ENCODE data around the gene PPP1R14C.

Gene PPP1R14C

DNA sequence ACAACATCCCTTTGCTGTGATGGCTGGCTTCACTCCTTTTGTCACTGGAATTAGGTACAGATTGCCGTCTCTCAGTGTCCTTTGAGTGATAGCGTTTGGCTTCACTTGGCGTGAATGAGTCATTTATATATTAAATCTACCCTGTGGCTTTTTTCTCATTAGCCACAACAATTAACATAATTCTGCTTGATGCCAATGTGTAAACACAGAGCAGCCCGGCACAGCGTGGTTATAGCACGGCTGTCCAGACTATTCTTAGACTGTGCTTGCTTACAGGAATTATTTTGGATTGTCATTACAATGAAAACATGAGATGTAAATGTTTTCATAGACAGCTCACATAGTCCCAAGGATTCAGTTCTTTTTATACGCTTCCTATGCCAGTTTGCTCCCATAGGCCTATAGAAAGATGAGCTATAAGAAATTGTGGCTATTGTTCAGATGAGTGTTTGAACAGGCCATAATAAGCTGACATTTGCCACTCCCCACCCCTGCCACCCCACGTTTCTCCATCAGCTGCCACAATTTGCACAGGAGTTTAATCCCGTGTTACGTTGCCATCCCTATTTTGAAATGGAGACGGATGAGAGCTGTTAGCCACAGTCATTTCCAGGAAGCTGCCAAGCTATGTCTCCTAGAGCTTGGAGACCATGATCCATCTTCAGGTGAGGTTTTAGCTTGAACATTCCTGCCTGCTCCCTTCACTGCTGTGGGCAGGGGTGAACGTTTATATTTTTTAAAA is 65.9 kb downstream of the PPP1R14C start:
- no peak overlapping the region for H3K9ac ChIP-seq (ENCODE audit: low read length)
- no peak overlapping the region for H3K4me3 ChIP-seq (ENCODE audit: low read depth in 1 of 2, low read length in 2 of 2)
- H3K27me3 ChIP-seq (ENCODE audit: control insufficient read depth in 1 of 2, insufficient read depth in 2 of 2, low read length in 2 of 2) = peaks cover 0 to 4% of the 10 kb centered on the region in 2 donors
- no peaks in the 10 kb centered on the region for H3K36me3 ChIP-seq (ENCODE audit: insufficient read depth, low read length)
- H3K9me3 ChIP-seq (ENCODE audit: low read length) = no peaks in the 10 kb centered on the region
- no peaks in the 10 kb centered on the region for H3K4me1 ChIP-seq (ENCODE audit: insufficient read depth, low read length)
- no peak overlapping the region for H3K27ac ChIP-seq (ENCODE audit: low read depth, low read length)

DNA sequence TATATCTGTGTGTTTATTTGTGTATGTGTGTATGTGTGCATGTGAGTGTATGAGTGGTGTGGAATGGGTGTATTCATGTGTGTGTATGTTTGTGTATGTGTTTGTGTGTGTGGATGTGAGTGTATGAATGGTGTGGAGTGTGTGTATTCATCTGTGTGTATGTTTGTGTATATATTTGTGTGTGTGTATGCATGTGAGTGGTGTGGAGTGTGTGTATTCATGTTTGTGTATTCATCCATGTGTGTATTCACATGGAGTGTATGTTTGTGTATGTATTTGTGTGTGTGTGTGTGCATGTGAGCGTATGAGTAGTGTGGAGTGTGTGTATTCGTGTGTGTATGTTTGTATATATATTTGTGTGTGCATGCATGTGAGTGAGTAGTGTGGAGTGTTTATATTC is 66.6 kb downstream of the PPP1R14C start:
- H3K4me1 ChIP-seq (ENCODE audit: insufficient read depth, low read length) = no peaks in the 10 kb centered on the region
- no peaks in the 10 kb centered on the region for H3K9me3 ChIP-seq (ENCODE audit: low read length)
- no peak overlapping the region for H3K9ac ChIP-seq (ENCODE audit: low read length)
- peaks cover 0 to 4% of the 10 kb centered on the region in 2 donors for H3K27me3 ChIP-seq (ENCODE audit: control insufficient read depth in 1 of 2, insufficient read depth in 2 of 2, low read length in 2 of 2)
- H3K4me3 ChIP-seq (ENCODE audit: low read depth in 1 of 2, low read length in 2 of 2) = no peak overlapping the region
- no peaks in the 10 kb centered on the region for H3K36me3 ChIP-seq (ENCODE audit: insufficient read depth, low read length)
- no peak overlapping the region for H3K27ac ChIP-seq (ENCODE audit: low read depth, low read length)

DNA sequence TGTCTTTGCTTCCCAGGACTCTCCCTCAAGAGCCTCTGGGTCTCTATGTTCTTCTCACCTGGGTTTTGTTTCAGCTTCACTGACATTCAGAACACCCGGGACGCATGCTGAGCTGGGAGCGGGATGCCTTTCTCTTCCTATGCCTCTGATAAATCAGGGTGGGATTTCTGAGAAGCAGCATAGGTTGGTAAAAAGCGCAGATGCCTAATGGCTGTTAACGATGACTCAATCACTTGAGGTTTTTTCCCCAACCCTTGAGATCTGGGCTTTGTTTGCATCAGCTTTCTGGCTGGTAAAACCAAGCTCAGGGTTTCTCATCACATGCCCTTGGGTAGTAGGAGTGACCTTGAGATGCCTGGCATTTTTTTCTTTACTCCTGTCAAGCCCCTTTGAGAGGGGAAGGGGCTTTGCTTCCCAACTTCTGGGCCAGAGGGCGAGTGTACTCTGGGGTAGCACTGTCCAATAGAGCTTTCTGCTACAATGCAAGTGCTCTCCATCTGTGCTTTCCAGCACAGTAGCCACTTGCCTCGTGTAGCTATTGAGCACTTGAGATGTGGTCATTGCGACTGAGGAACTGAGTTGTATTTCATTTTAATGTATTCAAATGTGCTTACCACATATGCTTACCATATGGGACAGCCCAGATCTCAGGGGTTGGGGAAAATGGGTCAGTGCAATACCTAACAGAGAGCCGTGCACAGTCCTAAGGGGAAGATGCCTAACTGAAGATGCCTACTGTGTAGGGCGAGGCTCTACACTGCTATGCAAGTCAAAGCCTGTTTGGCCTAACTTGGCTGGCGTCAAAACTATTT is 69.1 kb downstream of the PPP1R14C start:
- Histone ChIP-seq H3K4me1 (ENCODE audit: insufficient read depth, low read length) (no peaks in the 10 kb centered on the region), H3K9ac (ENCODE audit: low read length) (no peak overlapping the region), H3K27ac (ENCODE audit: low read depth, low read length) (no peak overlapping the region), H3K9me3 (ENCODE audit: low read length) (no peaks in the 10 kb centered on the region), H3K27me3 (ENCODE audit: control insufficient read depth in 1 of 2, insufficient read depth in 2 of 2, low read length in 2 of 2) (peaks cover 0 to 4% of the 10 kb centered on the region in 2 donors), H3K4me3 (ENCODE audit: low read depth in 1 of 2, low read length in 2 of 2) (no peak overlapping the region), H3K36me3 (ENCODE audit: insufficient read depth, low read length) (no peaks in the 10 kb centered on the region)

DNA sequence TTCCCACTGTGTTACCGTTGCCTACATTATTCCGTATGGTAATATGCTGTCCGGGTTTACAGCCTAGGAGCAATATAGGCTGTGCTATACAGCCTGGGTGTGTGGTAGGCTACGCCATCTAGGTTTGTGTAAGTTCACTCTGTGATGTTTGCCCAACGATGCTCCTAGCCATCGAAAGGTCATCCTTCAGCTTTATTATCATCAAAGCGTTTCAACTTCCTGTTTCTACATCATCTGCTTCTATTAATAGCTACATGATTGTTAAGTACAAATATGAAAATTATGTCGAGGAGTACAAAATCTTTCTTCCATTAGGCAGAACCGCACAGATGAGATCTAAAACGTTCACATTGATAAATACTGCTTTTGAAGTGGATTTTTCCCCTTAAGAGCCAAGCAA is 69.9 kb downstream of the PPP1R14C start:
- Histone ChIP-seq H3K9me3 (ENCODE audit: low read length) (no peaks in the 10 kb centered on the region), H3K4me1 (ENCODE audit: insufficient read depth, low read length) (no peaks in the 10 kb centered on the region), H3K36me3 (ENCODE audit: insufficient read depth, low read length) (no peaks in the 10 kb centered on the region), H3K27ac (ENCODE audit: low read depth, low read length) (no peak overlapping the region), H3K4me3 (ENCODE audit: low read depth in 1 of 2, low read length in 2 of 2) (no peak overlapping the region), H3K9ac (ENCODE audit: low read length) (no peak overlapping the region), H3K27me3 (ENCODE audit: control insufficient read depth in 1 of 2, insufficient read depth in 2 of 2, low read length in 2 of 2) (peaks cover 0 to 4% of the 10 kb centered on the region in 2 donors)

DNA sequence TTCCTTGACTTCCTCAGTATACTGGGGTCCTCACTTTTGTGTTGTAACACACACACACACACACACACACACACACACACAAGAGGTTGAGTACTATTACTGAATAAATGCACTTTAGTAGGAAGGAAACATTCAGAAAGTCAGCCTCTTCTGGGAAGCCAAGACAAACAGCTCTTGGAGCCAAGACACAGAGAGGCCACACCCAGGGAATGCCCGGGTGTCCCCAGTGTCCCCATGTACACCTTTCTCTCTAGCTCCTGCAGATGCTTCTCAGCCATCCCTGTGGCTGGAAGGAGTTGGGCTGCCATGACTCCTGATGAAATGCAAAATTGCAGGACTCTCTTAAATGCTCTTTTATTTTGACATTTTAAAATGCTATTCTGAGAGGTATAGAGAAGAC is 70.5 kb downstream of the PPP1R14C start:
- H3K36me3 ChIP-seq (ENCODE audit: insufficient read depth, low read length) = no peaks in the 10 kb centered on the region
- H3K9ac ChIP-seq (ENCODE audit: low read length) = no peak overlapping the region
- H3K4me3 ChIP-seq (ENCODE audit: low read depth in 1 of 2, low read length in 2 of 2) = no peak overlapping the region
- peaks cover 0 to 4% of the 10 kb centered on the region in 2 donors for H3K27me3 ChIP-seq (ENCODE audit: control insufficient read depth in 1 of 2, insufficient read depth in 2 of 2, low read length in 2 of 2)
- no peaks in the 10 kb centered on the region for H3K9me3 ChIP-seq (ENCODE audit: low read length)
- no peaks in the 10 kb centered on the region for H3K4me1 ChIP-seq (ENCODE audit: insufficient read depth, low read length)
- no peak overlapping the region for H3K27ac ChIP-seq (ENCODE audit: low read depth, low read length)

DNA sequence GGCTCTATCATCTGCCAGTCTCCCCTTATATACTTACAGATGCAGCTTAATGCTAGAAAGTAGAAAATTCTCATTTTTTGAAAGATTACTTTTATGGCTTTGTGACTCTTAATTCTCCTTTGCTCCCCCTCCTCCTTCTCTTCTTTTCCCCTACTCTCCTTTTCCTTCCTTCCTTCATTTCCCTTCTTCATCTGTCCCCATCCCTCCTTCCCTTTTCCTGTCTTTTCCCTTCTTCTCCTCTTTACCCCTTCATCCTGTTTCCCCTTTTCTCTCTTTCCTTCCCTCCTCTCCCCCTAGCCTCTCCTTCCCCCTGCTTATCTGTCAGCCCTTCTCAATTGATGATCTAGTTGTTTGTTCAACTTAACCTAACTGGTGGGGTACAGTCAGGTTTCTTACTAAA is 71.5 kb downstream of the PPP1R14C start:
- Histone ChIP-seq H3K36me3 (ENCODE audit: insufficient read depth, low read length) (no peaks in the 10 kb centered on the region), H3K9ac (ENCODE audit: low read length) (no peak overlapping the region), H3K9me3 (ENCODE audit: low read length) (no peaks in the 10 kb centered on the region), H3K27me3 (ENCODE audit: control insufficient read depth in 1 of 2, insufficient read depth in 2 of 2, low read length in 2 of 2) (peaks cover 0 to 4% of the 10 kb centered on the region in 2 donors), H3K4me3 (ENCODE audit: low read depth in 1 of 2, low read length in 2 of 2) (no peak overlapping the region), H3K27ac (ENCODE audit: low read depth, low read length) (no peak overlapping the region), H3K4me1 (ENCODE audit: insufficient read depth, low read length) (no peaks in the 10 kb centered on the region)

- Histone ChIP-seq H3K9ac (ENCODE audit: low read length) (no peak overlapping the region), H3K4me1 (ENCODE audit: insufficient read depth, low read length) (no peaks in the 10 kb centered on the region), H3K9me3 (ENCODE audit: low read length) (no peaks in the 10 kb centered on the region), H3K4me3 (ENCODE audit: low read depth in 1 of 2, low read length in 2 of 2) (no peak overlapping the region), H3K27ac (ENCODE audit: low read depth, low read length) (no peak overlapping the region), H3K27me3 (ENCODE audit: control insufficient read depth in 1 of 2, insufficient read depth in 2 of 2, low read length in 2 of 2) (no peaks in the 10 kb centered on the region), H3K36me3 (ENCODE audit: insufficient read depth, low read length) (no peaks in the 10 kb centered on the region)
These were observed 78.0 kb downstream of the PPP1R14C start for GRCh38 chr6:150220634-150221551.

GRCh38 chr6:150224820-150225219 is 82.0 kb downstream of the PPP1R14C start:
- Histone ChIP-seq H3K27me3 (ENCODE audit: control insufficient read depth in 1 of 2, insufficient read depth in 2 of 2, low read length in 2 of 2) (no peaks in the 10 kb centered on the region), H3K27ac (ENCODE audit: low read depth, low read length) (no peak overlapping the region), H3K4me1 (ENCODE audit: insufficient read depth, low read length) (no peaks in the 10 kb centered on the region), H3K9ac (ENCODE audit: low read length) (no peak overlapping the region), H3K4me3 (ENCODE audit: low read depth in 1 of 2, low read length in 2 of 2) (no peak overlapping the region), H3K9me3 (ENCODE audit: low read length) (no peaks in the 10 kb centered on the region), H3K36me3 (ENCODE audit: insufficient read depth, low read length) (no peaks in the 10 kb centered on the region)

- no peaks in the 10 kb centered on the region for H3K27me3 ChIP-seq (ENCODE audit: control insufficient read depth in 1 of 2, insufficient read depth in 2 of 2, low read length in 2 of 2)
- no peaks in the 10 kb centered on the region for H3K36me3 ChIP-seq (ENCODE audit: insufficient read depth, low read length)
- H3K9me3 ChIP-seq (ENCODE audit: low read length) = no peaks in the 10 kb centered on the region
- H3K9ac ChIP-seq (ENCODE audit: low read length) = no peak overlapping the region
- H3K4me1 ChIP-seq (ENCODE audit: insufficient read depth, low read length) = no peaks in the 10 kb centered on the region
- no peak overlapping the region for H3K4me3 ChIP-seq (ENCODE audit: low read depth in 1 of 2, low read length in 2 of 2)
- no peak overlapping the region for H3K27ac ChIP-seq (ENCODE audit: low read depth, low read length)
These were observed 84.4 kb downstream of the PPP1R14C start for GRCh38 chr6:150227281-150227680.

DNA sequence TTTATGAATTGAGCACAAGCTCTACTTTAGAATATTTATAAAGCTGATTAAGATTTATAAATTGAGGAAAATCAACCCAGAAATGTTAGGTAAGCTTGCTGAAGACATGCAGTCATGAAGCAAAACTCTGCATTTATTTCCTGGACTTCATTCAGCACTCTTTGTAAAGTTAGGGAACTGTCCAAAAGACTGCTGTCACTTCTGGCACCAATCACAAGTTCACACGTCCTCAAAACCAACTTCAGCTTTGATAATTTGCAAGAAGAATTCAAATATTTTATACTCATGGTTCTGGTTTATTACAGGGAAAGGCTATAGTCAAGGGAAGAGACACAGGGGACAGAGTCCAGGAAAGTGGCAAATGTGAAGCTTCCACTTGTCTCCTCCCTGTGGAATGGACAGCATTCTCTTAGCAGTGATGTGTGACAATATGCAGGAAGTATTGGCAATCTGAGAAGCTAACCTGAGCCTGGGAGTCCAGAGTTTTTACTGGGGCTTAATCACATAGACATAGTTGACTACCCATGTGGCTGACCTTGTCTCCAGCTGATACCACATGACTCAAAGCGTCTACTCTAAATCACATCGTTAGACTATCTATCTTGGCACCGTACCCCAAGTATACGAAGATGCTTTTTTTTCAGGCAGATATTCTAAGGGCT is 85.4 kb downstream of the PPP1R14C start:
- Histone ChIP-seq H3K36me3 (ENCODE audit: insufficient read depth, low read length) (no peaks in the 10 kb centered on the region), H3K4me3 (ENCODE audit: low read depth in 1 of 2, low read length in 2 of 2) (no peak overlapping the region), H3K9ac (ENCODE audit: low read length) (no peak overlapping the region), H3K27ac (ENCODE audit: low read depth, low read length) (no peak overlapping the region), H3K27me3 (ENCODE audit: control insufficient read depth in 1 of 2, insufficient read depth in 2 of 2, low read length in 2 of 2) (no peaks in the 10 kb centered on the region), H3K9me3 (ENCODE audit: low read length) (no peaks in the 10 kb centered on the region), H3K4me1 (ENCODE audit: insufficient read depth, low read length) (no peaks in the 10 kb centered on the region)
